Ishikawa (cell line): ENCODE results near the gene CACNA1D.

Experiments used
- CEBPB ChIP-seq: IDR thresholded peaks from 2 replicates; pipeline ENCODE4 v1.6.1; 2012
- EGR1 ChIP-seq: IDR thresholded peaks from 2 replicates; pipeline ENCODE4 v1.6.1; 2012
- EP300 ChIP-seq: IDR thresholded peaks from 2 replicates; pipeline ENCODE4 v1.6.1; 2012; ENCODE audit warnings: borderline replicate concordance
- NFIC ChIP-seq: IDR thresholded peaks from 2 replicates; pipeline ENCODE4 v1.6.1; 2012
- RAD21 ChIP-seq: IDR thresholded peaks from 2 replicates; pipeline ENCODE4 v1.6.1; 2012; ENCODE audit warnings: low read depth
- REST ChIP-seq: IDR thresholded peaks from 2 replicates; pipeline ENCODE4 v1.6.1; 2012; ENCODE audit warnings: low read depth, mild to moderate bottlenecking
- TAF1 ChIP-seq: IDR thresholded peaks from 2 replicates; pipeline ENCODE4 v1.6.1; 2012; ENCODE audit warnings: low read depth, mild to moderate bottlenecking
- TCF12 ChIP-seq: IDR thresholded peaks from 2 replicates; pipeline ENCODE4 v1.6.1; 2012; ENCODE audit warnings: low read depth
- TEAD4 ChIP-seq: IDR thresholded peaks from 2 replicates; pipeline ENCODE4 v1.6.1; 2012
- USF1 ChIP-seq: IDR thresholded peaks from 2 replicates; pipeline ENCODE4 v1.6.1; 2012
- YY1 ChIP-seq: IDR thresholded peaks from 2 replicates; pipeline ENCODE4 v1.6.1; 2012; ENCODE audit warnings: low read depth
- ZBTB7A ChIP-seq: IDR thresholded peaks from 2 replicates; pipeline ENCODE4 v1.6.1; 2012; ENCODE audit warnings: low read depth
- TF ChIP-seq, protein P1 (sequence below): IDR thresholded peaks from 2 replicates; pipeline ENCODE4 v1.6.1; 2012

- TF ChIP-seq USF1 (no peak), EGR1 (no peak), YY1 (no peak), EP300 (no peak), RAD21 (no peak), TEAD4 (no peak), ZBTB7A (no peak), REST (no peak), TAF1 (no peak), CEBPB (no peak), NFIC (no peak), TCF12 (no peak)
- TF ChIP-seq, protein P1, sequence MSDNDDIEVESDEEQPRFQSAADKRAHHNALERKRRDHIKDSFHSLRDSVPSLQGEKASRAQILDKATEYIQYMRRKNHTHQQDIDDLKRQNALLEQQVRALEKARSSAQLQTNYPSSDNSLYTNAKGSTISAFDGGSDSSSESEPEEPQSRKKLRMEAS: no peak
Observed at GRCh38 chr3:53837331-53837730, 342.9 kb downstream of the CACNA1D start.
